DND-41 (cell line): ENCODE results near the gene ZNF503.

Source experiments
- CTCF ChIP-seq: IDR thresholded peaks from 2 replicates; pipeline ENCODE4 v1.5.1; 2012; ENCODE audit warnings: borderline replicate concordance, low read length, moderate library complexity, mild to moderate bottlenecking; ENCODE audit not compliant: poor library complexity, severe bottlenecking; ENCODE audit errors: extremely low read depth
- EZH2 ChIP-seq: IDR thresholded peaks from 3 replicates; pipeline ENCODE4 v1.6.1; 2012; ENCODE audit warnings: borderline replicate concordance, low read depth, mild to moderate bottlenecking, moderate library complexity, low read length, inconsistent platforms; ENCODE audit not compliant: severe bottlenecking

DNA sequence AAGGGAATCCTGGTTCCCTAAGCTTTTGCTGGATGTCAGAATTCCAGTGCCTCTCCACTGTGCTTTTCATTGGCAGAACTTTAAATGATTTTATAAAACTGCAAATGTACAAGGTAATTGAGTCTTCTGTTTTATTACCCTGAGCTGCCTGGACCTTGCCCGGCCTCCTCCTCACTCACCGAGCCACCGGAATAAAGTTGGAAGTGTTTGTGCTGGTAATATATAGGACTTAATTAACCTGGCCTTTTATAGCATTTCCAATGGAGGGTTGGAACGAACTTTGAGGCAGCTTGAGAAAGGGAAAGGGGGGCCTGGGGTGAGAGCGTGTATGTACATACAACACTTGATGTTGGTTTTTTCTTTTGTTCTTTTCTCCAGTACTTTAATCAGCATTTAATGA lies 43.4 kb downstream of the ZNF503 start:
- no peak for TF ChIP-seq CTCF
- TF ChIP-seq EZH2: no peak
